Kidney (tissue), 14 donors: ENCODE data around the gene POLD1. TPM values are rescaled to one million over a fixed set of nuclear protein-coding genes. Genes with fewer than 3 reads are reported as not detected.
A peak's percentile ranks its signal among the peaks of the same experiment; 100 is the strongest.
"Not testable (repeated sequence)": the region's sequence is repeated elsewhere in the genome, so short reads cannot be mapped to it uniquely, and the experiment has no call there.

Source experiments
- DNase-seq, 5 donors: peaks; one replicate each; pipeline ENCODE4 v3.0.0-alpha.2; 2013 to 2020
- FAIRE-seq: peaks from 2 replicates; lab custom pipeline; 2012; peaks lifted over from hg19 to GRCh38; lab: Jason Lieb, UNC
- H3K27ac ChIP-seq, 2 donors: one replicate each; pipeline ENCODE4 v1.7.0; 2013; ENCODE audit warnings: low read depth in 2 of 2, low read length in 2 of 2, inconsistent platforms in 1 of 2
- H3K27me3 ChIP-seq: one replicate; pipeline ENCODE4 v1.7.1; 2013; ENCODE audit warnings: low read length, inconsistent platforms; ENCODE audit not compliant: control insufficient read depth, insufficient read depth
- H3K36me3 ChIP-seq, 3 donors: one replicate each; pipeline versions ENCODE4 v1.7.0 to v1.7.1; 2013; ENCODE audit warnings: low read length in 3 of 3, control low read depth in 1 of 3, inconsistent platforms in 1 of 3; ENCODE audit not compliant: insufficient read depth in 3 of 3, control insufficient read depth in 2 of 3
- H3K4me1 ChIP-seq, 3 donors: one replicate each; pipeline versions ENCODE4 v1.7.0 to v1.7.1; 2013; ENCODE audit warnings: low read length in 3 of 3, inconsistent platforms in 1 of 3, low read depth in 1 of 3; ENCODE audit not compliant: control insufficient read depth in 2 of 3, insufficient read depth in 2 of 3
- H3K4me3 ChIP-seq, 3 donors: one replicate each; pipeline versions ENCODE4 v1.7.0 to v1.8.1; 2013; ENCODE audit warnings: low read length in 3 of 3, control low read depth in 1 of 3, inconsistent platforms in 1 of 3
- H3K9ac ChIP-seq, 3 donors: one replicate each; pipeline versions ENCODE4 v1.7.0 to v1.7.1; 2013; ENCODE audit warnings: low read length in 3 of 3, control low read depth in 1 of 3, inconsistent platforms in 1 of 3
- H3K9me3 ChIP-seq, 3 donors: one replicate each; pipeline versions ENCODE4 v1.7.0 to v1.7.1; 2013; ENCODE audit warnings: low read length in 3 of 3, control low read depth in 1 of 3, inconsistent platforms in 1 of 3; ENCODE audit not compliant: control insufficient read depth in 2 of 3, insufficient read depth in 1 of 3
- intact Hi-C: fragments of 100-400 bp; cut with DNase I; formaldehyde crosslinking; loops from one replicate; pipeline ENCODE4 v1.11.1; 2022
- polyA plus RNA-seq: library from polyadenylated mRNA; stranded (reverse); fragments of 350-450 nt; fragmentation: Illumina TruSeq; extraction: RNeasy Lipid Tissue Mini Kit (QIAGEN cat#74804); gene quantifications from one replicate; pipeline ENCODE4 v1.2.3, GENCODE V29; 2014; ENCODE audit warnings: low read depth, low replicate concordance; ENCODE audit not compliant: insufficient read depth
- total RNA-seq: library from RNA; stranded (reverse); fragmentation: NEBNext Ultra II Directional; extraction: Animal tissue kit (Norgen Biotek cat#: 25700); gene quantifications from one replicate; pipeline ENCODE4 v1.2.1, GENCODE V29; 2021
- TF ChIP-seq, protein P1 (sequence below): IDR thresholded peaks from 3 replicates; pipeline ENCODE4 v1.5.1; 2012; ENCODE audit warnings: mild to moderate bottlenecking, moderate library complexity, borderline replicate concordance; ENCODE audit not compliant: insufficient read depth; ENCODE audit errors: extremely low read depth
- donor health status: control.
- donor health status: control.
- donor health status: control.
- donor health status: control.
- donor health status: control.
- donor health status: DM: yes; HTN: yes; CAD: no.
- donor health status: Normal renal cell carcinoma (clear cell type).

Gene POLD1
- total and polyA plus RNA-seq, 2 donors from 2014 or later, result 17.8 to 22.1 TPM

DNA sequence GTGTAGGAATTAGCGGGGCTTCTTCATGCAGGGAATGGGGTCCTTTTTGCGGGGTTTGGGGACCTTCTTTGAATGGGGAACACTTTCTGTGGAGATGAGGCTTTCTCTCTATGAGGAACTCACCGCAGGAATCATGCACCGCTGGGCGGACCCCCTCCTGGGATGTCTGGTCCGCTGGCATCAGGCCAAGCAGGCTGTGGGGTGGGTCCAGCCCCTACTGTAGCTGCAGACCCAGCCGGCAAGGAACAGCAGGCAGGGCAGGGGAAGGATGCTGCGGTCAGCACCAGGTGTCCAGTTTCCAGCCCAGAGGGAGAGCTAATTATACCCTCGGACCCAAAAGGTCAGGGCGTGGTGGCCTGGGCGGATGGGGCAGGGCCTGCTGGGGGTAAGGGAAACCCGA, 50.4 kb downstream of the POLD1 start:
- H3K36me3 ChIP-seq, result no peaks in the 10 kb centered on the region
- DNase-seq (peak in 4 of 5 donors; percentile 49 to 77 (median 60)), FAIRE-seq (no peak)
- no peaks in the 10 kb centered on the region for H3K9me3 ChIP-seq
- peaks cover 0 to 7% (median 3%) of the 10 kb centered on the region in 3 donors for H3K4me1 ChIP-seq
- TF ChIP-seq, protein P1, sequence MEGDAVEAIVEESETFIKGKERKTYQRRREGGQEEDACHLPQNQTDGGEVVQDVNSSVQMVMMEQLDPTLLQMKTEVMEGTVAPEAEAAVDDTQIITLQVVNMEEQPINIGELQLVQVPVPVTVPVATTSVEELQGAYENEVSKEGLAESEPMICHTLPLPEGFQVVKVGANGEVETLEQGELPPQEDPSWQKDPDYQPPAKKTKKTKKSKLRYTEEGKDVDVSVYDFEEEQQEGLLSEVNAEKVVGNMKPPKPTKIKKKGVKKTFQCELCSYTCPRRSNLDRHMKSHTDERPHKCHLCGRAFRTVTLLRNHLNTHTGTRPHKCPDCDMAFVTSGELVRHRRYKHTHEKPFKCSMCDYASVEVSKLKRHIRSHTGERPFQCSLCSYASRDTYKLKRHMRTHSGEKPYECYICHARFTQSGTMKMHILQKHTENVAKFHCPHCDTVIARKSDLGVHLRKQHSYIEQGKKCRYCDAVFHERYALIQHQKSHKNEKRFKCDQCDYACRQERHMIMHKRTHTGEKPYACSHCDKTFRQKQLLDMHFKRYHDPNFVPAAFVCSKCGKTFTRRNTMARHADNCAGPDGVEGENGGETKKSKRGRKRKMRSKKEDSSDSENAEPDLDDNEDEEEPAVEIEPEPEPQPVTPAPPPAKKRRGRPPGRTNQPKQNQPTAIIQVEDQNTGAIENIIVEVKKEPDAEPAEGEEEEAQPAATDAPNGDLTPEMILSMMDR, result no peak
- intact Hi-C loops, result no loop called here
- no peaks in the 10 kb centered on the region for H3K27me3 ChIP-seq
- H3K27ac ChIP-seq, result no peak overlapping the region
- H3K4me3 ChIP-seq, result no peak overlapping the region
- no peak overlapping the region for H3K9ac ChIP-seq

DNA sequence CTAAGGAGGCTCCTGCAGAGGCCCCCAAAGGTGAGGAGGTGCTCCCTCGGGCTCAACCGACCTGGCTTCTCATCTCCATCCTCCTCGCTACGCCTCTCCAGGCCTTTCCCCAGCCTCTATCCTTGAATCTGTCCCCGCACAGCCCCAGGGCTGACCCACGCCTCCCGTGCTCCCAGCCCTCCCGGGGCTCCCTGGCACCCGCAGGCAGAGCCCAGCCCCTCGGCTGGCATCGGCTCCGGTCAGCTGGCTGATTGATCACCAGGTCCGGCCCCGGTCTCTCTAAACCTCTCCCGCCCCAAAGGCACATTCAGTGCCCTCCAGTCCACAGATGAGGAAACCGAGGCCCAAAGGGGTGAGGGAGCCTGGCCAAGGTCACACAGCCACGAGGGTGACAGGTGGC, 51.1 kb downstream of the POLD1 start:
- DNase-seq, result no peak
- no peak overlapping the region for H3K9ac ChIP-seq
- no peaks in the 10 kb centered on the region for H3K27me3 ChIP-seq
- H3K4me1 ChIP-seq, result peaks cover 0 to 7% (median 3%) of the 10 kb centered on the region in 3 donors
- intact Hi-C loops, result no loop called here
- TF ChIP-seq, protein P1, result no peak
- no peak overlapping the region for H3K4me3 ChIP-seq
- no peak overlapping the region for H3K27ac ChIP-seq
- no peaks in the 10 kb centered on the region for H3K36me3 ChIP-seq
- H3K9me3 ChIP-seq, result no peaks in the 10 kb centered on the region
- no peak for FAIRE-seq

DNA sequence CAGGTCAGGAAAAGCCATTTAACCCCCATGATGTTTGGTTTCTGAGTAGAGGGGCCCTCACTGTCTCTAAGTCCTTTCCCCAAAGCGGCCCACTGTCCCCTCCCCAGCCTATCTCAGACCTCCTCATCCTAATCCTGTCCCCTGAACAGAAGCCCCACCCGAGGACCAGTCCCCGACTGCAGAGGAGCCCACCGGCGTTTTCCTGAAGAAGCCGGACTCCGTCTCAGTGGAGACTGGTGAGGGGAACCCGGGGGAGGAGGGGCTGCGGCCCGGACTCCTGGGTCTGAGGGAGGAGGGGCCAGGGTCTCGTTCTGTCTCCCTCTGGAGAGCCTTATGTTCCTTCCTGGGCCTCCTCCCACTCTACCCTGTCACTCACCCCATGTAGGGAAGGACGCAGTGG, 51.5 kb downstream of the POLD1 start:
- Histone ChIP-seq H3K27me3 (no peaks in the 10 kb centered on the region), H3K4me3 (no peak overlapping the region), H3K9ac (no peak overlapping the region), H3K4me1 (peaks cover 0 to 7% (median 3%) of the 10 kb centered on the region in 3 donors), H3K27ac (no peak overlapping the region), H3K9me3 (no peaks in the 10 kb centered on the region), H3K36me3 (no peaks in the 10 kb centered on the region)
- FAIRE-seq, result no peak
- no peak for DNase-seq
- intact Hi-C loops, result no loop called here
- TF ChIP-seq, protein P1, result no peak

DNA sequence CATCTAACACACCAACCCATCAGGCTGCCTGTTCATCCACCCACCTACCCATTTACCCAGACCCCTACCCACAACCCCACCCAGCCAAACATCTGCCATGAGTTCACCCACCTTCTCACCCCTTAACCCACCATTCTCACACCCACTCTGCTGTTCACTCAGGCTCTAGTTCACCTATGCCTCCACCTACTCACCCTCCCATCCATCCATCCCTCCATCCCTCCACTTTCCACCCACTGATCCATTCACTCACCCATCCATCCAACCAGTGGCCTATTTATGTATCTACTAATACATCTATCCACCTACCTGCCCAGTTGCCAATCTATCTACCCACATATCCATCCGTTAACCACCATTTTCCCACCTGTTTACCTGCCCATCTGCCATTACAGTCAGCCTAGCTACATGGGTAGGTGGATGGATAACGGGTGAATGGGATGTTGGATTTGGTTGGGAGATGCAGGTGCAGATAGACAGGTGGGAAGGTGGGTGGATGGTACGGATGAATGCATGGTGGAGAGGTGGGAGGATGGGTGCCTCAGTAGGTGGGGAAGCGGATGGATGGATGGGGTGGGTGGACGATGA, 53.8 kb downstream of the POLD1 start:
- DNase-seq, result no peak
- H3K4me3 ChIP-seq, result no peak overlapping the region
- no peak overlapping the region for H3K9ac ChIP-seq
- no peak for FAIRE-seq
- TF ChIP-seq, protein P1, result no peak
- no peaks in the 10 kb centered on the region for H3K27me3 ChIP-seq
- H3K4me1 ChIP-seq, result no peaks in the 10 kb centered on the region
- H3K36me3 ChIP-seq, result no peaks in the 10 kb centered on the region
- no peaks in the 10 kb centered on the region for H3K9me3 ChIP-seq
- H3K27ac ChIP-seq, result no peak overlapping the region
- intact Hi-C loops, result no loop called here

GRCh38 chr19:50439130-50439529, 55.0 kb downstream of the POLD1 start:
- H3K27me3 ChIP-seq, H3K4me1 ChIP-seq, H3K9me3 ChIP-seq, FAIRE-seq, H3K27ac ChIP-seq, DNase-seq, H3K9ac ChIP-seq, H3K4me3 ChIP-seq, intact Hi-C loops, H3K36me3 ChIP-seq: not testable (repeated sequence)
